NB4 (cell line): ENCODE results near the gene RIIAD1.

Source experiments
- TF ChIP-seq, protein P1 (sequence below): IDR thresholded peaks from one replicate; pipeline ENCODE4 v1.5.1; 2012; ENCODE audit warnings: low read depth, low read length
- TF ChIP-seq, protein P2 (sequence below): IDR thresholded peaks from 2 replicates; pipeline ENCODE4 v1.6.1; 2011; ENCODE audit warnings: low read depth, low read length

DNA sequence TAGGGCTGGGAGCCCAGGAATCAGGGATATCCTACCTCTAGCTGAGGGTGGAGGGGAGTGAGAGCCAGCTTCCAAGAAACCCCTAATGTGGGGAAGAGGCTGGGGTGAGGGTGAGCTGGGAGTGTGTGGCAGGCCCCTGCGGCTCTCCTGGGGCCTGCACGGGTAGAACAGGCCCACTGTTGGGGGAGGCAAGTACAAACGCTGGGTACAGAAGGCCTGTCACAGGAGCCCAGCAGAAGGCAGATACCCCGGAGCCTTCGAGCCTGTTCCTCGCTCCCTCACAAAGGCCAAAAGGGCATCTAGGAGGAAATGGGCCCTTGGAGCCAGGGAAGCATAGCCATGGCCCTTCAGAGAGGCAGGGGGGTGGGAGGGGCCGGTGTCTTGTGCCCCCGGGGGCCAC, 18.4 kb upstream of the RIIAD1 start:
- TF ChIP-seq, protein P1, sequence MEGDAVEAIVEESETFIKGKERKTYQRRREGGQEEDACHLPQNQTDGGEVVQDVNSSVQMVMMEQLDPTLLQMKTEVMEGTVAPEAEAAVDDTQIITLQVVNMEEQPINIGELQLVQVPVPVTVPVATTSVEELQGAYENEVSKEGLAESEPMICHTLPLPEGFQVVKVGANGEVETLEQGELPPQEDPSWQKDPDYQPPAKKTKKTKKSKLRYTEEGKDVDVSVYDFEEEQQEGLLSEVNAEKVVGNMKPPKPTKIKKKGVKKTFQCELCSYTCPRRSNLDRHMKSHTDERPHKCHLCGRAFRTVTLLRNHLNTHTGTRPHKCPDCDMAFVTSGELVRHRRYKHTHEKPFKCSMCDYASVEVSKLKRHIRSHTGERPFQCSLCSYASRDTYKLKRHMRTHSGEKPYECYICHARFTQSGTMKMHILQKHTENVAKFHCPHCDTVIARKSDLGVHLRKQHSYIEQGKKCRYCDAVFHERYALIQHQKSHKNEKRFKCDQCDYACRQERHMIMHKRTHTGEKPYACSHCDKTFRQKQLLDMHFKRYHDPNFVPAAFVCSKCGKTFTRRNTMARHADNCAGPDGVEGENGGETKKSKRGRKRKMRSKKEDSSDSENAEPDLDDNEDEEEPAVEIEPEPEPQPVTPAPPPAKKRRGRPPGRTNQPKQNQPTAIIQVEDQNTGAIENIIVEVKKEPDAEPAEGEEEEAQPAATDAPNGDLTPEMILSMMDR = no peak
- TF ChIP-seq, protein P2, sequence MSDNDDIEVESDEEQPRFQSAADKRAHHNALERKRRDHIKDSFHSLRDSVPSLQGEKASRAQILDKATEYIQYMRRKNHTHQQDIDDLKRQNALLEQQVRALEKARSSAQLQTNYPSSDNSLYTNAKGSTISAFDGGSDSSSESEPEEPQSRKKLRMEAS = no peak
